Natural killer cell (primary cell): Measurements from ENCODE around the gene CLTB. TPM values are rescaled to one million over a fixed set of nuclear protein-coding genes. Genes with fewer than 3 reads are reported as not detected.

Experiments
- ATAC-seq, 3 donors: fragments of 150-1000 bp in 2 of 3; fragments of 200-7000 bp in 1 of 3; cut with Tn5 transposase; 1 replicate in 1 of 3; 2 replicates in 2 of 3; pipeline ENCODE4 v1.10.0; 2021; ENCODE audit warnings: mild to moderate bottlenecking in 2 of 3, moderate library complexity in 2 of 3
- DNase-seq, 2 donors: peaks; one replicate each; pipeline versions ENCODE4 v3.0.0 to v3.0.0-alpha.2; 2013 to 2021; ENCODE audit warnings: mixed read lengths in 1 of 2
- H3K27ac ChIP-seq: one replicate; pipeline ENCODE4 v1.5.1; 2013; ENCODE audit warnings: mild to moderate bottlenecking, low read length
- H3K27me3 ChIP-seq: one replicate; pipeline ENCODE4 v1.6.1; 2013; ENCODE audit warnings: low read length; ENCODE audit not compliant: control insufficient read depth, insufficient read depth
- H3K36me3 ChIP-seq: one replicate; pipeline ENCODE4 v1.6.1; 2013; ENCODE audit warnings: low read length; ENCODE audit not compliant: control insufficient read depth, insufficient read depth
- H3K4me1 ChIP-seq: one replicate; pipeline ENCODE4 v1.6.1; 2013; ENCODE audit warnings: low read length; ENCODE audit not compliant: control insufficient read depth, insufficient read depth
- H3K4me3 ChIP-seq: one replicate; pipeline ENCODE4 v1.5.1; 2013; ENCODE audit warnings: low read length
- H3K9me3 ChIP-seq: one replicate; pipeline ENCODE4 v1.6.1; 2013; ENCODE audit warnings: low read length; ENCODE audit not compliant: control insufficient read depth, insufficient read depth
- H3K27ac Mint-ChIP-seq, 2 donors: one replicate each; pipeline ENCODE4 v1.8.0; 2022; ENCODE audit warnings: mild to moderate bottlenecking in 2 of 2, mixed read lengths in 2 of 2, moderate library complexity in 1 of 2
- H3K27me3 Mint-ChIP-seq, 2 donors: one replicate each; pipeline ENCODE4 v1.8.0; 2022; ENCODE audit warnings: low read depth in 2 of 2, mixed read lengths in 2 of 2
- H3K36me3 Mint-ChIP-seq: one replicate; pipeline ENCODE4 v1.8.0; 2022; ENCODE audit warnings: mixed read lengths
- H3K4me1 Mint-ChIP-seq, 2 donors: one replicate each; pipeline ENCODE4 v1.8.0; 2022; ENCODE audit warnings: mixed read lengths in 2 of 2
- H3K4me3 Mint-ChIP-seq: one replicate; pipeline ENCODE4 v1.8.0; 2022; ENCODE audit warnings: mild to moderate bottlenecking, moderate library complexity, mixed read lengths
- H3K9me3 Mint-ChIP-seq, 2 donors: one replicate each; pipeline ENCODE4 v1.8.0; 2022; ENCODE audit warnings: mixed read lengths in 2 of 2
- CTCF ChIP-seq: fragments of 200-600 bp; IDR thresholded peaks from one replicate; pipeline ENCODE4 v1.8.0; 2022; ENCODE audit warnings: antibody characterized with exemption
- WGBS: methylation state at CpG from one replicate; pipeline ENCODE4 v1.1.7; 2013; ENCODE audit warnings: missing lambda C conversion rate; ENCODE audit not compliant: insufficient coverage; 5-methylcytosine and 5-hydroxymethylcytosine counted together
- intact Hi-C: fragments of 100-400 bp; cut with micrococcal nuclease; formaldehyde crosslinking; loops from one replicate; pipeline ENCODE4 v1.14.2; 2022
- total RNA-seq, 4 donors: library from RNA; stranded (reverse); fragments of 120-200 nt in 1 of 4; gene quantifications; one replicate each; pipeline versions ENCODE4 v1.2.3 to v1.2.4, GENCODE V29; 2013 to 2022

The CLTB gene
- total RNA-seq, 3 donors from 2014 or later (not counting 1 experiment from before 2014, with no cell fraction given), result 60.6 to 77.2 (median 70.4) TPM

GRCh38 chr5:176447978-176448608, 31.8 kb upstream of the CLTB start, which contains the start of gene FAF2:
FAF2 (plus strand) TSS chr5:176448385; CDS start chr5:176448408, 23 bp downstream.
- peak; percentile 92 for TF ChIP-seq CTCF
- no peaks in the 10 kb centered on the region for H3K27me3 Mint-ChIP-seq
- peaks cover 21% of the 10 kb centered on the region for H3K4me1 ChIP-seq
- ATAC-seq, result peak; percentile 86 to 98 (median 88)
- no peaks in the 10 kb centered on the region for H3K27me3 ChIP-seq
- H3K36me3 ChIP-seq, result peaks cover 4% of the 10 kb centered on the region
- peak within 1 kb of the TSS; percentile 96 for H3K4me3 Mint-ChIP-seq
- peak within 1 kb of the TSS; percentile 92 to 98 for H3K27ac Mint-ChIP-seq
- H3K4me3 ChIP-seq, result peak within 1 kb of the TSS; percentile 93
- no peaks in the 10 kb centered on the region for H3K9me3 ChIP-seq
- H3K27ac ChIP-seq, result peak within 1 kb of the TSS; percentile 87
- H3K36me3 Mint-ChIP-seq, result no peaks in the 10 kb centered on the region
- under 1% methylated on average over 50 of the region's 50 CpGs for WGBS
- peaks cover 42 to 49% of the 10 kb centered on the region in 2 donors for H3K4me1 Mint-ChIP-seq
- intact Hi-C loops, result loop anchor here (1.0 to 2.0 kb wide), 3 partner anchors 31 to 89 kb away; partner anchors contain the start of genes CLTB, HIGD2A, NOP16 and RNF44
- no peaks in the 10 kb centered on the region for H3K9me3 Mint-ChIP-seq
- peak; percentile 98 to 100 for DNase-seq

DNA sequence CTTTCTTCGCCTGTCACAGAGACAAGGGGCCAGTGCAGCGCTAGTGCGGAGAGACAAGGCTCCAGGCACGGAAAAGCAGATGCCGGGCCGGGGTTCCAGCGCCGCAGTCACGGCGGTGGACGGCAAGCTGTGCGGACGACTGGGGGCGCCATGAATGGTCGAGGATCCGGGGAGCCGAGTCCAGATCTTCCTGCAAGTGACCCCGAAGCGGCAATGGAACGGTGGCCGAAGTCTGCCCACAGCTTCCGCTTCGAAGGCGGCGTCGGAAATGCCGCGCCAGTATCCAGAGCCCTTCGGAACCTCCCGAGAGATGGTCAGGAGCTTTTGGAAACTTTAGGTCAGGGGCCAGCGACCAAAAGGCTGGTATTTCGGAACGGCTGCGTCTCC, 31.2 kb upstream of the CLTB start:
- intact Hi-C loops, result no loop called here
- peaks cover 41 to 44% of the 10 kb centered on the region in 2 donors for H3K4me1 Mint-ChIP-seq

GRCh38 chr5:176446884-176447590, 30.7 kb upstream of the CLTB start:
- H3K27me3 ChIP-seq, result no peaks in the 10 kb centered on the region
- WGBS, result 17% methylated on average over 27 of the region's 27 CpGs
- H3K4me1 ChIP-seq, result peaks cover 21% of the 10 kb centered on the region
- no peaks in the 10 kb centered on the region for H3K27me3 Mint-ChIP-seq
- H3K36me3 ChIP-seq, result no peaks in the 10 kb centered on the region
- peak overlapping the region; percentile 87 for H3K27ac ChIP-seq
- peaks cover 37 to 38% of the 10 kb centered on the region in 2 donors for H3K4me1 Mint-ChIP-seq
- no peaks in the 10 kb centered on the region for H3K36me3 Mint-ChIP-seq
- TF ChIP-seq CTCF, result no peak
- DNase-seq (peak in 1 of 2 donors; percentile 53), ATAC-seq (no peak)
- H3K9me3 ChIP-seq, result no peaks in the 10 kb centered on the region
- peak overlapping the region; percentile 96 for H3K4me3 Mint-ChIP-seq
- intact Hi-C loops, result no loop called here
- H3K27ac Mint-ChIP-seq, result peak overlapping the region; percentile 92 to 98
- no peaks in the 10 kb centered on the region for H3K9me3 Mint-ChIP-seq
- peak overlapping the region; percentile 93 for H3K4me3 ChIP-seq

More for the DNA sequence above, 31.2 kb upstream of the CLTB start:
- no peak for DNase-seq
- Mint-ChIP-seq H3K36me3 (no peaks in the 10 kb centered on the region), H3K27ac (peak overlapping the region; percentile 92 to 98), H3K27me3 (no peaks in the 10 kb centered on the region), H3K9me3 (no peaks in the 10 kb centered on the region), H3K4me3 (peak overlapping the region; percentile 96)
- no peaks in the 10 kb centered on the region for H3K27me3 ChIP-seq
- no peak for TF ChIP-seq CTCF
- H3K27ac ChIP-seq, result peak overlapping the region; percentile 87
- H3K9me3 ChIP-seq, result no peaks in the 10 kb centered on the region
- H3K36me3 ChIP-seq, result no peaks in the 10 kb centered on the region
- under 1% methylated on average over 34 of the region's 34 CpGs for WGBS
- peak overlapping the region; percentile 93 for H3K4me3 ChIP-seq
- peaks cover 21% of the 10 kb centered on the region for H3K4me1 ChIP-seq
- ATAC-seq, result peak; percentile 1 to 9 (median 5)
